Effector CD8-positive, alpha-beta T cell (primary cell): Measurements from ENCODE around the gene ZNF362.
"Not testable (repeated sequence)": the region's sequence is repeated elsewhere in the genome, so short reads cannot be mapped to it uniquely, and the experiment has no call there.

Experiments used
- DNase-seq: peaks from one replicate; lab custom pipeline; 2025; lab: John Stamatoyannopoulos, UW

Gene ZNF362

DNA sequence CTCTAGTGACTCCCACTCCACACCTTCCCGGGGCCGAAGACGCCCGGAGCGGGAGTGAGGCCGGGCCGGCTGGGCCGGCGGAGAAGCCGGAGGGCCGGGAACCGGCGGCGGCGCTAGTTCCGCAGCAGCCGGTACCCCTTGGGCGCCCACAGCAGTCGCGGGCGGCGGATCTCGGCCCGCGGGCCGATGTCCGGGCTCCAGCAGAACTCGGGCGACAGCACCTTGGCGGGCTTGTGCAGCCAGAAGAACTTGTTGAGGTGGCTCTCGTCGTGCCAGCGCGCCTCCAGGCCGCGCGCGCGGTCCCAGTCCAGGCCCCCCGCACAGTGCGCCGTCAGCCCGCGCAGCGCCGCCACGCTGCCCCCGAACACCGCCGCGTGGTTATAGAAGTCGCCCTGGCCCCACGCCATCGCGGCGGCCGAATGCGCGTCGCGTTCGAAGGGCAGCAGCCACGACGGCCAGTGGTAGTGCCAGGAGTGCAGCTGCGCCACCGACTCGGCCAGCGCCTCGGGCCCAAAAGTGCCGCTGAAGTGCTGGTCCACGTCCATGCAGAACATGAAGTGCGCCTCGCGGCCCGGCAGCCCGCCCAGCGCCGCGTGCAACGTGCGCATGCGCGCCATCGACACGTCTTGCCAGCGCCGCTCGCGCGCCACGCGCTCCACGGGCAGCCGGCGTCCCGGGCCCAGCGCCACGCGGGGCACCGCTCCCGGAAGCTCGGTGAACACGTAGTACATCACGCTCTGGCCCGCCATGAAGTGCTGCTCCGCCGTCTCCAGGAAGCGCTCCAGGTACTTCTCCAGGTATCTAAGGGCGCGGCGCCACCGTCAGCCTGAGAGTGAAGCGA is 50.6 kb downstream of the ZNF362 start:
- DNase-seq = no peak

DNA sequence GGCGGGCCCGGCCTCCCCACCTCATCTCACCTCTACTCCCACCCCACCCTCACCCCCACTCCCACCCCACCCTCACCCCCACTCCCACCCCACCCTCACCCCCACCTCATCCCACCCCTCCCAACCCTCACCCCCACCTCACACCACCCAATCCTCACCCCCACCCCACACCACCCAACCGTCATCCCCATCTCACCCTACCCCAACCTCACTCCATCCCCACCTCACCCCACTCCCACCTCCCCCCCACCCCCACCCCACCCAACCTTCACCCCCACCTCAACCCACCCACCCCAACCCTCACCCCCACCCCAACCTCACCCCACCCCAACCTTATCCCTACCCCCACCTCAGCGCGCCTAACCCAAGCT is 51.2 kb downstream of the ZNF362 start:
- no peak for DNase-seq

DNA sequence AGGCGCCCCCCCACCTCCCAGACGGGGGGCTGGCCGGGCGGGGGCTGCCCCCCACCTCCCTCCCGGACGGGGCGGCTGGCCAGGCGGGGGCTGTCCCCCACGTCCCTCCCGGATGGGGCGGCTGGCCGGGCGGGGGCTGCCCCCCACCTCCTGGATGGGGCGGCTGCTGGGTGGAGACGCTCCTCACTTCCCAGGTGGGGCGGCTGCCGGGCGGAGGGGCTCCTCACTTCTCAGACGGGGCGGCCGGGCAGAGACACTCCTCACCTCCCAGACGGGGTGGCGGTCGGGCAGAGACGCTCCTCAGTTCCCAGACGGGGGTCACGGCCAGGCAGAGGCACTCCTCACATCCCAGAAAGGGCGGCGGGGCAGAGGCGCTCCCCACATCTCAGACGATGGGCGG is 53.1 kb downstream of the ZNF362 start:
- not testable (repeated sequence) for DNase-seq

DNA sequence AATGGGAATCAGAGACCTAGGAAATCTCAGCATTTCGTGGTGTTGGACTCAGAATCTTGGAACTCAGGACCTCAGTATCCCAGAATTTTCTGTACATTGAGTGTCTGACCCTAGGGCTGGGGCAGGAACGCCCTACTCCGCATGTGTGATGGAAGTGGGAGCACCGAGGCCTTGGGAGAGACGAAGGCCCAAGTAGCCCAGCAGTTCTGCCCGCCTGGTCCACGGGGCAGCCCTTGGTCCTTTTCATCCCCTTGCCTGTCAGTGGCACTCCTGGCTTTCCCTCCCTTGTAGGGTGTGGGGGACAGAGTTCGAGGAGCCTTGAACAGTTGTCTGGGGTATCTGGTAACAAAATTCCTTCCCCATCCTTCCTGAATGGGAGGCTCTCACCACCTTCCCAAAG is 54.4 kb downstream of the ZNF362 start:
- DNase-seq = no peak

DNA sequence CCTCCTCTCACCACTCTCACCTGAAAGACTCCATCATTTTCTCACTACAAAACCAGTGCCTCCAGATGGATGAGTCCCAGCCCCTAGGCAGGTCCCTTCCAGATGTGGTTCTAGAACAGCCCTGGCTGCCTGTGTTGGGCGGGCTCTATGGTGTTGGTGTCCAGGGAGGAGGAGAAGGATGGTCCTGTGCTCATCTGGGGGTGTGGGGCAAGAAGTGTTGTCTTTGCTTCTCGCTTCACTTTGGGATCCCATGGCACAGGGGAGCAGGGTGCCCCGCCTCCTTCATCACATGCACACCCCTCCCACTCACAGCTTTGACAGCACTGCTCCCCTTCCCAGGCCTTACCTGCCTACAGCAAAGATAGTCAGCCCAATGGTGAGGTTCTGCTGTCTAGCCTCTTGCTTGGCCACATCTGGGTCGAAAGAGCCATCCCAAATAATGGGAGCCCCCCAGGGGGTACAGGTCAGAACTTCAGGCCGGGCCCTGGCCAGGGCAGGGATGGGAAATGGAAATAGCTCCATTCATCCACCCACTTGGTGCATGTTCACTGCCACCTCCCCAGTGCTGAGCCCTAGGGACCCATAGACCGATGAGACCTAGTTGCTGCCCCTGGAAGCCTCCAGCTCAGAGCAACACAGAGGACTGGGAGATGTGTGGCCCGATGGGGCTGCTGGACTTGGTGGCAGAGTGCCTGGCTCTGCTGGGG is 55.6 kb downstream of the ZNF362 start:
- DNase-seq = no peak

DNA sequence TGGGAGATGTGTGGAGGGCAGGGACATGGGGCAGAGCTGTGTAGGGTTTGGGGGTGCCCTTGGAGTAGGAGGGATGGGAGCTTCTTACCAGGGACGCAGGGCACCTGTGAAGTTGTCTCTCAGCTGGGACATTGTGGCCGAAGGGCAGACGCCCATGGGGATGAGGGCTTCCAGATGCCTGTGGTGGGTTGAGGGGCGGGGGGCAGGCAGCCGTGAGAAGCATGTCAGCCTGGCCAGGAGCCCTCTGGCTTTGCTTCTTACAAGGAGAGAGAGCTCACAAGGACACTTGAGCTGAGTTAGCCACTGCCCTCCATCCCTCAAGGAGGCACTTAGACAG is 56.1 kb downstream of the ZNF362 start:
- DNase-seq = no peak

DNA sequence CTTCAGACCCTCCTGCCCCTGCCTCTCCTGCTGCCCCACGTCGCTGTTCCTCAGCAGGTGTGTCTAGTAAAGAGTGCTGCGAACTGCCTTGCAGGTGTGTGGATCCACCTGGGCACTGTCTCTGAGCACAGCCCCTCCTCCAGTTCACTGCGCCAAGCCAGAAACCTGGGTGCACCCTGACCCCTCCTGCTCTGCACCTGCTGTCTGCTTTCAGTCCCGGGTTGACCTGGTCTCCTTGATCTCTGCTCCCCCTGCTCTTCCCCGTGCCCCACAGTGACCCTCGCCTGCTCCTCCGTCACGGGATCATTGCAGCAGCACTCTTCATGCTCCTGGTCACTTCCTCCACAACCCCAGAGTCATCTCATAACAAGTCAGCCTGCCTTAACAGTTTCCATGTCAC is 58.1 kb downstream of the ZNF362 start:
- DNase-seq = no peak

DNA sequence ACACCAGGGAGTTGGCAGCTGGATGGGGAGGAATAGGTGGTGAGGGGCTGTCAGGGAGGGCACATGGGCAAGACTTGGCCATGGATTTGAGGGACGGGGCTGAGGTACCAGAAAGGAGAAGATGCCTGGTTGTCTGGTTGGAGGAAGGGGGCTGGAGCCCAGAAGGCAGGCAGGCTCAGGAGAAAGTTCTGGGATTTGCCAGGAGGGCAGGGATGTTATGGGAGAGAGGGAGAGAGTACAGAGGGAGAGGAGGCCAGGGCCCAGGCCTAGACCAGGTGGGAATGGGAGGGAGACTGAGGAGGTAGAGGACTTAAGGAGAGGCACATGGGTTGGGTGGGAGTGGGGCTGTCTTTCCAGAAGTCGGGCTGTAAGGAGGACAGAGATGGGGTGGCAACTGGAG is 60.3 kb downstream of the ZNF362 start:
- DNase-seq = no peak

DNA sequence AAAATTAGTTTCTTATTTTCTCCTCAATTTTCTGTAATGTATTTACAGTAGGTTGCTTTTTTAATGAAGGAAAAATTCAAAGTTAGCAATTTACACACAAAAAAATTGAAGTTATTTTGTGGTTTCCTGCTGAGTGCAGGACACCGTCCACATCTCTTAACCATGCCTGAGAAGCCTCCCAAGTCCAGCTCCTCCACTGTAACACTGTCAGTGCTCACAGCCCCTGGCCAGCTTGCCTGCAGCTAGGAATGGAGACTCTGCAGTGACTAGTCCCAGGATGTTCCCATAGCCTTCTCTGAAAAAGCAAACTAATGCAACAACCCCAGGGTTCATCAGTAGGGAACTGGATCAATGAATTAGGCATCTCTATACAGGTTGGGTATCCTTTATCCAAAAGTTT is 61.1 kb downstream of the ZNF362 start:
- DNase-seq = no peak

DNA sequence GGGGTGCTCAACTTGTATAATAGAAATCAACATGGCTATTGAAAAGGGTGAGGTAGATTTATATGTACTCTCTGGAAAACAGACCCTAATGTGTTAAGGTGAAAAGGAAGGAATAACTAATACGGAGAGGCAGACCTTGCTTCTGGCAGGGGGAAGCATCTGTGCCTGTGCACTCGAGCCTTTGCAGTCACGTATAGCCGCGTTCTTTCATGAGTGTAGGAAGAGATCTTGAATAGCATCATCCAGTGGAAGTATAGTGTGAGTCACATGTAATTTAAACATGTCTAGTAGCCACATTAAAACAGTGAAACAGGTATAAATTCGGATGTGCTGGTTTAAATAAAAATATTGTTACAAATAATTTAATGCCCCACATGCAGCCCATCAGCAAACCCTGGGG is 61.7 kb downstream of the ZNF362 start:
- DNase-seq = no peak

DNA sequence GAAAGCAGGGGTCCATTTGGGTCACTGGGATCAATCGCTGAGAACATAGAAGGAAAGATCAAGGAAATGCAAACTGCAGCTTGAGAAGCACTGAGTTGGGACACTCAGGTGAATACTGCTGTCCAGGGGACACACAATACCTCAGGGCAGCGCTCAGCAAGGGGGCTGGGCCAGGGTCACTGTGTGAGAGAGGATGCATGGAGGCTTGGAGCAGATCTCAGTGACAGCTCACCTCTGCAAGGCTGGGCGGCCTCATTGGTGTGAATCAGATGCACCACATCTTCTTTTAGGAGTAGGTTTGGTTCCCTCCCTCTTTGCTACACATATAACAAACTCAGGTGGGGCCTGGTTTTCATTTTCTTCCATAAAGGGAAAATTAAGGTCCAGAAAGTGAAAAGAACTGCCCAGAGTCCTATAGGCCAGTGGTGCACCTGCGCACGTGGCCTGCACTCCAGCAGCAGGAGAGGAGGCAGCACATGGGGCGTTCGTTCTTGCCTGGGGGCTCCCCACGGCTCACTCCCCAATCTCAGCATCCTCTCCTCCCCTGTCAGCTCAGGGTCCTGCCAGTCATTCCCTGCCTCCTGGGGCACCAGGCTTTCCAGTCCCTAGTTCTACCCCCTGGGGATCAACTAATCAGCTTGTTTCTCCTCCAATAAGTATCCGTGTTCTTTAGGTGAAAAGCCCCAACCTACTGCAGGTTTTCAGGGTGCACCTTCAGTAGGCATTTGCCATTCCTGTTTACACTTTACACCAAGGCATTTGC is 63.1 kb downstream of the ZNF362 start:
- DNase-seq = no peak

DNA sequence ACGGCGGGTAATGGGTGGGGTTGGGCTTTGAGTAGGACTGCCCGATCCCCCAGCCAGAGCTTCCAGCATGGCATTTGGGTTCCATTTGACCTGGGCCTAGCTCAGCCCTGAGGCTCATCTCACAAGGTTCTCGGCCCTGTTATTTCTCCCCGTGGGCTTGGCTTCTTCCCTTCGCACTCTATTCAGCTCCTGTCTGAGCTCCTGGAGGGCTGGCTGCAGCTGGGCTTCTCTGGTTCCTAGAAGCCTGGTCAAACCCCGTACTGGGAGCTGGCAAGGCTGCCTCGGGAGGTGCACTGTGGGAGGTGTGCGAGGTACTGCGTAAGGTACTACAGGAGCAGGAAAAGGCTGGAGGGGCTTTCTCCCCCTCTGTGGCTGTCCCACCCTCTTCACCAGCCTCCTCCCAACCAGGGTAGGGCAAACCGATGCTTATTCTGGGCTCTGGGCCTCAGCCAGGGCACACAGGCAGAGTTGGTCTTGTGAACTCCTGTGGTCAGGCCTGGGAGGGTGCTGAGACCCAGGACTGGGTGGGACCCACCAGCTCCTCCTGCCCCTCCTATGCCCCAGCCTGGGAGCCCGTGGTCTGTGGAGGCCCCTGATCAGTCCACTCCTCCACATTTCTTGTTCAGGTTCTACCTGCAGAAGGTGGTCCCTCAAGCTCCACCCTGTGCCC is 63.8 kb downstream of the ZNF362 start:
- no peak for DNase-seq

DNA sequence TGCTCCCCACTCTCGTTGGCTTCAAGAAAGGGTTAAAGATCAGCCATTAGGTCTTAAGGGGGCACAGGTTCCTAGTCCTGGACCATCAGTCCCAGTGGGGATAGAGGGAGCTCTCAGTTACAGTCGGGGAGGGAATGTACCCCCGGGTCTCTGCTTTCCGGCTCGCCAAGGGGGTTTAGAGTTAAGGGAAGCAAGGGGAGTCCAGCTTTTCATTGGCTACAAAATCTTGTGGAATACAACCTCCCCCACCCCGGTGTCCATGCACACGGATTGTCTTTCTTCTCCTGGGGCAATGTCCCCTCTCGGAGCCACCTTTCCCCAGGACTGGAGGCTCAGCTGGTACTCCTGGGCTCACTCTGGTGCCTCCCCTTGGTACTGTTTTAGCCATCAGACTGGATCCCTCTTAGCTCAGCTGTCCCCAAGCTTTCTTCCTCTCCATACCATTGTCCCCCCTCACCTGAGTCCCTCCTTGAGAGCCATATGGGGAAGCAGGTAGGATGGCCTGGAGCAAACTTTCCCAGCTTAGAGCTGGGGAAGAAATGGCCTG is 64.4 kb downstream of the ZNF362 start, which contains the start of gene A3GALT2:
Gene A3GALT2 (minus strand): TSS at position 480 of the 547 bp plus-strand sequence. CDS start 0 bp downstream, at position 480.
- DNase-seq = no peak

DNA sequence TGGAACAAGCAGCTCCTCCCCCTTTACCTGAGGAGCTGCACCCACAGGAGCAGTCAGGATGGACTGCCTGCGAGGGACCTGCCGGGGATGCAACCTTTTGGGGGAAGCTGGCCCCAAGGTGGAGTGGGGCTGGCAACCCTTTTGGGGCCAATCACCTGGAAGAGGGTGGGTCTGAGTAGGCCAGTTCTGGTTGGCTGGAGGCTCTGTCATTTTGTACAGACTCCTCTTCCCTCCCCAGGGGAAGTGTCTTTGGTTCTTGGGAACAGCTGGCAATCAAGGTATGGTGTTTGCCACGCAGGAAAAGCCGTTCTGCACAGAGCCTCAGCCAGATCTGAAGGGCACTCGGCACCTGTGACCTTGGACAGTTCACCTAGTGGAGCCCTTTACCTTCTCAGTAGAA is 64.9 kb downstream of the ZNF362 start:
- no peak for DNase-seq

DNA sequence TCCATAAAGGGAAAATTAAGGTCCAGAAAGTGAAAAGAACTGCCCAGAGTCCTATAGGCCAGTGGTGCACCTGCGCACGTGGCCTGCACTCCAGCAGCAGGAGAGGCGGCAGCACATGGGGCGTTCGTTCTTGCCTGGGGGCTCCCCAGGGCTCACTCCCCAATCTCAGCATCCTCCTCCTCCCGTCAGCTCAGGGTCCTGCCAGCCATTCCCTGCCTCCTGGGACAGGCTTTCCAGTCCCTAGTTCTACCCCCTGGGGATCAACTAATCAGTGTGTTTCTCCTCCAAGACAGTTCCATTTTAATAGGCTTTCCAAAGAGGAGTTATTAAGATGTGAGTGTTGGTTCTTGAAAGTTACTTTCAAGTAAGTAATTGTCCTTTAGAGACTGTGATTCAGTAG is 65.8 kb downstream of the ZNF362 start:
- no peak for DNase-seq

DNA sequence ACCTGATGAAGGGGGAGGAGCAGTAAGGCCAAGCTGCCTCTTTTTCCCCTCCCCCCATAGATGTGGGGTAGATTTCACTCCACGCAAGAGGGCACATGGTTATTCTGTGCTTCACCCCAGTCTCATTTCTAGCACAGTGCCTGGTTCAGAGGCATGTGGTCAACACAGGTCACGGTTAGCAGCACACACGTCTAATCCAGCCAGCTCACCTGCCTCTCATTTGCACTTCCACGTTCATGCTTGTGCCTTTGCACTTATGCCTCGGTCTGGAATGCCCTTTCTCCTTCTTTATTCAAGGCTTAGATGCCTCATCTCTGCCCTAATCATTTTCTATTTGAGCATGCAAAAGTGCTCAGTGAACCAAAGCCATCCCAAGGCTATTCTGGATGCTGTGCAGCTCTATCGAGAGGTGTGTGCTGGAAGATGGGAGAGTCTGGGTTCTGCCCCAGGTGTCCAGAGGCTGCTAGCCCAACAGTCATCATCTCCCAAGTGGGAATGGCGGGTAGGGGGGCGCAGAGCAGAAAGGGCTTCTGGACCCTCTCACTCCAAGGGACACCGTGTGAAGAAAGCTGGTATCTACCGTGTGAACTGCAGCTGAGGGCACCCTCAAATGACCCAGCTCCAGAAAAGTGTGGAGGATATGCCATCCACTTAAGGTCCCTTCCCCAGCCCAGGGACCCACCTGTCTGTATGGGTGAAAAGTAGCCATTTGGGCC is 66.7 kb downstream of the ZNF362 start:
- DNase-seq = no peak

DNA sequence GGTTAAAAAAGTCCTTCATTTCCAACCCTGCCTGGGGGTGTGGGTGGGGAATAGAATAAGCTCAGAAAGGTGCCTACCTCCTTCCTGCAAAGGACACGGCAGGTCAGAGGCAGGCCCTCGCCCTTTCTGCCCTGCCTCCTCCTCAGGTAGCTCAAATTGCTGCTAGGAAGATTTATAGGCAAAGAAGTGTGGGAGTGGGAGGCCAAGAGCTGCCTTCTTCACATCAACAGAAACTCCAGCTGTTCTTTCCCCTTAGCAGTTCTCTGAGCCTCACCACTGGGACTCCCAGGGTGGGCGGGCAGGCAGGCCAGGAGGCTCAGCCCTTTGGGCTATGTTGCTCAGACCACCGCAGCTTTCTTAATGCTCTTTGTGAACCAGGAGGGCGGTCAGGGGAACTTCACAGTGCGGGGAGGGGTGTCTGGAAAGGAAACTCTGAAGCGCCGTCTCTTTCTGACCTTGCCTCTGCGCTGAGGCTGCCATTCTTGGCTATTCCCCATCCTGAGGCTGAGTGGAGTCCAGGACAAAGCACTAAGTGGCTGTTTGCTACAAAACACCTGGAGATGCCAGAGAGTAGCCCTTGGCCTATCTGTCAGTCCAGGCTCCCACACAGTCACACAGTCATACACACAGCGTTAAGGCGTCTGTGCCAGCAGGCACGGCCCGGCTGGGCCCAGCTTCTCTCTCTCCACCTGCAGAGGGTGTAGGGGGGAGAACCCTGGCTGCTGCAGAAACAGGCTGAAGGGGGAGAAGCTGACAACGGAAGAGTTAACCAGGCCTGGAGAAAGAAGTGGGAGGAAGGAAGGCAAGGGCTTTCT is 67.6 kb downstream of the ZNF362 start:
- no peak for DNase-seq

DNA sequence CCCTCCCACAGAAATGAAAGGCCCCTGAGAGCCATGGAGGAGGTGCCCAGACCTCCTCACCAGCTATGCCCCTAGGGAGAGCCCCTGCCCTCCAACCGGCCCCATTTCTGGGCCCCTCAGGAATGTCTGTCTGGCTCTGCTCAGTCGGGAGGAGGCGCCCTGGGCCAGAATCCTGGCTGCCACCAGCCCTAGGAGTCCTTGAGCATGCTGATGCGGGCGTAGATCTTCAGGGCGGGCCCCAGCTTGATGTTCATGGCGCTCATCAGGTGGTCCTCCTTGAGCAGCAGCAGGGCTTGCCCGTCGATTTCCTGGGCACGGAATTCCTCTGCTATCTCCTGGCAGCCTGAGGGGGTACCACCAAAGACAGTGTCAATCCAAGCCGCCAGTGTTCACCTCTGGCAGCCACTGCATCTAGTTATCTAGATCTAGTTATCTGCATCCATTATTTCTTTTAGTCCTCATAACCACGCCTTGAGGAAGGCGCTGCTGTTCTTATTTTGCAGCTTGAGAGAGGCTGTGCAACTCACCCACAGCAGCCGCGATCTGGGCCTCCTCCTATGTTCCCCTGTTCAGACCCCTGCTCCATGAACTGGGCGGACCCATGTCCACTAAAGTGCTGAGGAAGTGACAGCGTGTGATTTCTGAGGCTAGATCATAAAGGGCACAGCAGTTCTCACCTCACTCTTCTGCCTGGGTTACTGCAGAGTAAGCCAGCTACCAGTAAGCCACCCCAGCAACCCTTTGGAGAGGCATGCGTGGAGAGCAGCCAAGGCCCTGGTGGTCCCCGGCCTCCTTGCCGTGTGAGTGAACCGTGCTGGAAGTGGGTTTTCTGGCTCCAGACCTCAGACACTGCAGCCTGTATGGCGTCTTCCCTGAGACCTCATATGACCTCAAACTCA is 68.6 kb downstream of the ZNF362 start:
- no peak for DNase-seq

DNA sequence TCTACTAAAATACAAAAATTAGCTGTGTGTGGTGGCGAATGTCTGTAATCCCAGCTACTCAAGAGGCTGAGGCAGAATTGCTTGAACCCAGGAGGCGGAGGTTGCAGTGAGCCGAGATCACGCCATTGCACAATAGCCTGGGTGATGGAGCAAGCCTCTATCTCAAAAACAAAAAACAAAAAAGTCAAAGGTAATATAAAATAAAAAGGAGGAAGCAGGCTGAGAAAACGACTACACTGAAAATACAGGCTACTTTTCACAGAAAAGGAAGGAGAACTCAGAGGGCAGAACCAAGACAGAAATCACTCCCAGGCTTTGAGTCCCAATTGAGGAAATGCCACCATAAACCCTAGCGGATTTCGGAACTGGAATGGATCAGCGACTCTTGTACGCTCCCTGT is 70.5 kb downstream of the ZNF362 start:
- DNase-seq = no peak
